Endothelial cell (in vitro differentiated cells): Measurements from ENCODE around the gene AMDHD2. TPM values are rescaled to one million over a fixed set of nuclear protein-coding genes. Genes with fewer than 3 reads are reported as not detected.
"Not testable (repeated sequence)": the region's sequence is repeated elsewhere in the genome, so short reads cannot be mapped to it uniquely, and the experiment has no call there.

Experiments
- DNase-seq: peaks from one replicate; pipeline ENCODE4 v3.0.0; 2021; ENCODE audit warnings: low spot score
- H3K27ac Mint-ChIP-seq: one replicate; pipeline ENCODE4 v1.8.0; 2021; ENCODE audit warnings: mixed read lengths, inconsistent platforms; ENCODE audit not compliant: unreplicated experiment
- H3K27me3 Mint-ChIP-seq: one replicate; pipeline ENCODE4 v1.8.0; 2021; ENCODE audit warnings: mild to moderate bottlenecking, moderate library complexity, mixed read lengths, inconsistent platforms; ENCODE audit not compliant: unreplicated experiment
- H3K36me3 Mint-ChIP-seq: one replicate; pipeline ENCODE4 v1.8.0; 2021; ENCODE audit warnings: mild to moderate bottlenecking, low read depth, mixed read lengths, inconsistent platforms; ENCODE audit not compliant: unreplicated experiment
- H3K4me1 Mint-ChIP-seq: one replicate; pipeline ENCODE4 v1.8.0; 2021; ENCODE audit warnings: mild to moderate bottlenecking, mixed read lengths, inconsistent platforms; ENCODE audit not compliant: unreplicated experiment
- H3K4me3 Mint-ChIP-seq: one replicate; pipeline ENCODE4 v1.8.0; 2021; ENCODE audit warnings: mild to moderate bottlenecking, mixed read lengths, inconsistent platforms; ENCODE audit not compliant: unreplicated experiment
- H3K9me3 Mint-ChIP-seq: one replicate; pipeline ENCODE4 v1.8.0; 2021; ENCODE audit warnings: mixed read lengths, inconsistent platforms; ENCODE audit not compliant: unreplicated experiment
- total RNA-seq: library from RNA; stranded (reverse); fragmentation: NEBNext Ultra II Directional; extraction: Animal tissue kit (Norgen Biotek cat#: 25700); gene quantifications from one replicate; pipeline ENCODE4 v1.2.1, GENCODE V29; 2021; ENCODE audit not compliant: unreplicated experiment

Gene AMDHD2
- total RNA-seq, 1 donor from 2014 or later: 53.3 TPM

DNA sequence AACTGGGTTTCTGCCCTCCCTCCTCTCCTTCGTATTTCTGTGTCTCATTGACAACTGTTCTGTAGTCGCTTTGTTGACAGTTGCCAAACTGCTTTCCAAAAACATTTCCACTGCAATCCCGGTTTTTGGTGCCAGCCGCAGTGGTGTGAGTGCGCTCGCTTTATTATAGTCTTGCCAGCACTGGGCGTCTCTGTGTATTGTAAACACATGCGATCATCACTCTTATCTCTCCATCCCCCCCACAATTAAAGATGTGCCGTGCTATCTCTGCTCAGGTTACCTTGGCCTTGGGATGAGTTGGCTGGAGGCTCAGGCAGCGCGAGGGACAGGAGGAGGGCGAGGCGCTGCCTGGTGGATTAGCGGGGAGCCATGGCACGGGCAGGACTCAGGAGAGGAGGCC, 37.0 kb downstream of the AMDHD2 start:
- not testable (repeated sequence) for H3K9me3 Mint-ChIP-seq, DNase-seq, H3K4me1 Mint-ChIP-seq, H3K27ac Mint-ChIP-seq, H3K27me3 Mint-ChIP-seq, H3K36me3 Mint-ChIP-seq, H3K4me3 Mint-ChIP-seq

DNA sequence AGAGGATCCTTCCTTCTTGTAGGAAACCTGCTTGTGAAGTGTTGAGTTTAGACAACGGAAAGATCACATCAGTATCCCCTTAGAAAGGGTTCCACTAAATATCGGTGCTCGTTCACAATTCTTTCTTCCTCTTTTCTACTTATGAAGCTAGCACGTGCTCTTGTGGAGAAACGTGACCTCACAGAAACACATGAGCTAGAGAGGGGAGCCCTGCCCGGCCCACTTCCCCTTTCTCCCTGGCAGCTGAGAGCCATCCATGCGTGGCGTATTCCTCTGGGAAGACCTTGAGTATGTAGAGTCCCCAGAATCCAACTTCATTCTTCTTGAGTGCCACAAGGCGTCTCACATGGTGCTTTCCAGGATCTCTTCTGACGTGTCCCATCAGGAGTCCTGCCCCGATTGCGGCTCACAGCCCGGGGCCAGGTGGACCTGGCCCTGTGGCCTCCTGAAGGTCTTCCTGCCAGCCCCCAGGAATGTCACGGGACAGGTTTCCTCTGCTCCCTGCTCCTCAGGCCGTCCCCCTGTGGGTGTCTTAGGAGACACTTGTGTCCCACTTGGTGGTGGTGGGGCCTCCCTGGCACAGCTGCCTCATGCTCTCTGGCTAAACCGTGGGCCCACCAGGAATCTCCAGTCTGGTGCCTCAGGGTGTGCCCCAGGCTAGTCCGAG, 40.1 kb downstream of the AMDHD2 start:
- DNase-seq, H3K4me3 Mint-ChIP-seq, H3K36me3 Mint-ChIP-seq, H3K27me3 Mint-ChIP-seq, H3K9me3 Mint-ChIP-seq, H3K27ac Mint-ChIP-seq, H3K4me1 Mint-ChIP-seq: not testable (repeated sequence)

DNA sequence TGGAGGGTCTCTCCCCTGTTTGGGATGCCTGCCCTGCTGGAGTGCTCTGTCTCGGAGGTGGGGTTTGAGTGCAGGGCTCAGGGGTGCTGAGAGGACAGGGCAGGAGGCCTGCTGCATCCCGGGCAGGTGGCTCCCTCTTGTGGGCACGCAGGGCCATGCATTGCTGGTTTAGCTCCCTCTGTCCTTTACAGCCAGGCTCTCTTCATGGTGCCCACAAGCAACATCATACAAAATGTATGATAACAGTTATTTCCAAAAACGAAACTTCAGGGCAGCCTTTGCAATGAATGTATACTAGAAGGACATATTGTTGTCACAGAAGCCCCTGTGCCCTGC, 40.6 kb downstream of the AMDHD2 start:
- H3K4me1 Mint-ChIP-seq, H3K4me3 Mint-ChIP-seq, H3K27ac Mint-ChIP-seq, H3K9me3 Mint-ChIP-seq, H3K36me3 Mint-ChIP-seq, H3K27me3 Mint-ChIP-seq: not testable (repeated sequence)
- peak; percentile 60 for DNase-seq

DNA sequence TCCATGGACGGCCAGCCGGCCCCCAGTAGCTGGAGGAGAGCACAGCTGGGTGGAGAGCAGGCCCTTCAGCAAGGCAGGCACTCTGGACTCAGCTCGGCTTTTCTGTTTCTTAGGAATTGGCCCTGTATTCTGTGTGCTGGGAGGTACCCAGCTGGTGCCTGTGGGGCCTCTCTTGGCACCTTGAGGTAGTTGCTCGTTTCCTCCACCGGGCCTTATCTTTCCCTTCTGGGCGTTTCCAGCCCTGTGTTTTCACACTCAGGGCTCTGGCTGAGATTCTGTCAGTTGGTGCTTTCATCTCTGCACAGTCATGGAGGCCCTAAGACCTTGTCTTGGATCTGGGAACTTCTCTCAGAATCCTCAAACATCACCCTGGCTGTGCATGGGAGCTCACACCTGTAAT, 47.3 kb downstream of the AMDHD2 start:
- not testable (repeated sequence) for DNase-seq, H3K9me3 Mint-ChIP-seq, H3K27ac Mint-ChIP-seq, H3K4me1 Mint-ChIP-seq, H3K27me3 Mint-ChIP-seq, H3K4me3 Mint-ChIP-seq, H3K36me3 Mint-ChIP-seq

- H3K27ac Mint-ChIP-seq, H3K9me3 Mint-ChIP-seq, H3K27me3 Mint-ChIP-seq, DNase-seq, H3K4me3 Mint-ChIP-seq, H3K4me1 Mint-ChIP-seq, H3K36me3 Mint-ChIP-seq: not testable (repeated sequence)
These were observed 48.4 kb downstream of the AMDHD2 start for GRCh38 chr16:2568573-2568972.

- not testable (repeated sequence) for H3K9me3 Mint-ChIP-seq, H3K27me3 Mint-ChIP-seq, H3K4me3 Mint-ChIP-seq, DNase-seq, H3K4me1 Mint-ChIP-seq, H3K36me3 Mint-ChIP-seq, H3K27ac Mint-ChIP-seq
These were observed 52.5 kb downstream of the AMDHD2 start for GRCh38 chr16:2572704-2573103.

DNA sequence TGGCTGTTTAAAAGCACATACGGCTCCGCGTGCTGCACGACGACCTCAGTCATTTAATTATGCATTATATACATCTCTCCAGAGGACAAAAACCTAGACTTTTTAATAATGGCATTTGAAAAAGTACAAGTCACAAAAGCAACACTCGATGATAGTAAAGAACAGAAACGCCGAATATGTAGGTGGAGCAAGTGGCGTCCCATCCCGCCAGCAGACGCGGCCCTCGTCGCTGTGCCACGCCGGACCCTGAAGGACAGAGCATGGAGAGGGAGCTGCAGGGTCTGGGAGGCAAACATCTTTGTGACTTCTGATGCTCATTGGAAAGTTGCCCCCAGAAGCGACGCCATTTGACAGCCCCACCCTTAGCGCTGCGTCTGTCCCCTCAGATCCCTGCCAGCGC, 55.7 kb downstream of the AMDHD2 start:
- H3K4me1 Mint-ChIP-seq, H3K27me3 Mint-ChIP-seq, H3K27ac Mint-ChIP-seq, H3K36me3 Mint-ChIP-seq, H3K9me3 Mint-ChIP-seq, H3K4me3 Mint-ChIP-seq, DNase-seq: not testable (repeated sequence)

DNA sequence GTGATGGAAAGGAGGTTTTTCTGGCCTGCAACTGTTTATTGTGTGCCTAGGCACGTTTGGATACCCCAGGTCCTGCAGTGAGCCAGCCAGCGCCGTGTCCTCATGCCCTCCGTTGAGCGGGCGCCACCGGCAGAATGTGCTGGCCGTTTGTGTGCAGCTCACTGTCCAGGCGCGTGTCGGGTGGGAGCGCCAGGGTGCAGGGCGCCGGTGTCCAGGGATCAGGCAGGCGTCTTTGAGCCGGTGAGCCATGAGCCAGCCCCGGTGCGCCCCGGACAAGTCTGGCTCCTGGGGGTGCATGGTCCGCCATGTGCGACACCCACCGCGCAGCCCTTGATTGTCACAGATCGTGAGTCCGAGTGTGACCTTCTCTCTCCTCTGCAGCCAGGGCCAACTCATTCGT, 56.9 kb downstream of the AMDHD2 start:
- not testable (repeated sequence) for H3K4me1 Mint-ChIP-seq, H3K36me3 Mint-ChIP-seq, H3K9me3 Mint-ChIP-seq, H3K4me3 Mint-ChIP-seq, H3K27me3 Mint-ChIP-seq, H3K27ac Mint-ChIP-seq, DNase-seq

GRCh38 chr16:2578905-2579304, 58.7 kb downstream of the AMDHD2 start:
- H3K36me3 Mint-ChIP-seq, H3K27ac Mint-ChIP-seq, DNase-seq, H3K4me3 Mint-ChIP-seq, H3K27me3 Mint-ChIP-seq, H3K9me3 Mint-ChIP-seq, H3K4me1 Mint-ChIP-seq: not testable (repeated sequence)
